ENCODE data around the gene SGK1. TPM values are rescaled to one million over a fixed set of nuclear protein-coding genes. Genes with fewer than 3 reads are reported as not detected.

The SGK1 gene
- polyA plus RNA-seq, 1 donor (not counting 4 experiments of a cell fraction or from before 2014, with no cell fraction given): 156 TPM

DNA sequence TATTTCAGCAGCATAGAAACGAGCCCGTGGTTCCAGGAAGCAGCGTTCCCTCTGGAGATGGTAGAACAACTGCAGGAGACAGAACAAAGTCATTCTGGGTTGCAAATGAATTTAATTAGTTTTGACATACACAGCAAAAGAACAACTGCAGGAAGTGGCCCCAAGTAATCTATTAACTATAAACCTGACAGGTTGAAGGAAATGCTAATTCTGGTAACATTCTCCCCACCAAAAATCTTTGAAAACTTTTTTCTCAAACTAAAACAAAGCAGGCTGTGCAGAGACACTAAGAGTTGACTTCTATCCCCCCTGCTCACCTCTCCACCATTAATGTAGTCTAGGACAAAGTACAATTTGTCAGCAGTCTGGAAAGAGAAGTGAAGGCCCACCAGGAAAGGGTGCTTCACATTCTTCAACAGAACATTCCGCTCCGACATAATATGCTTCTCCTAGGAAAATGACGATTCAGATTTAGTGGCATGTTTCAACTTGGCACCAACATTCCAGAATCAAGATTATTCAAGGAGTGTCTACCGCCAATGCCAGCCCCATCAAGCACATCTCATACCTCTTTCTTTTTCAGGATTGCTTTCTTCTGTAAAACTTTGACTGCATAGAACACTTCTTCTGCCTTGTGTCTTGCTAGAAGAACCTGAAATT lies 145.1 kb downstream of the SGK1 start:
- H3K36me3 ChIP-seq (ENCODE audit: control insufficient read depth in 2 of 2, extremely low read depth in 1 of 2, insufficient read depth in 2 of 2, low read length in 2 of 2): peaks cover 19 to 43% of the 10 kb centered on the region in 2 experiments
- no peak for DNase-seq (ENCODE audit: low read depth, low spot score)
- H3K4me3 ChIP-seq (ENCODE audit: control insufficient read depth in 2 of 3, extremely low read depth in 1 of 3, insufficient read depth in 2 of 3, low read depth in 1 of 3, low read length in 3 of 3): peak overlapping the region; percentile 77 to 98 (median 96)
- H3K9me3 ChIP-seq (ENCODE audit: control insufficient read depth, low read depth, low read length): no peaks in the 10 kb centered on the region
- peaks cover 38% of the 10 kb centered on the region for H3K79me2 ChIP-seq (ENCODE audit: control insufficient read depth, insufficient read depth, low read length)
- dilution Hi-C loops (cut with MboI; ENCODE audit: extremely low pct_ligation_motif_present, low sequenced_read_pairs): no loop called here
- peak overlapping the region; percentile 97 for H3K4me2 ChIP-seq (ENCODE audit: control insufficient read depth, extremely low read depth, insufficient read depth, low read depth, low read length)
- peaks cover 37% of the 10 kb centered on the region for H3K4me1 ChIP-seq (ENCODE audit: control insufficient read depth, extremely low read depth, insufficient read depth, low read length)
- TF ChIP-seq CTCF (optimal IDR thresholded peaks at IDR 0.05 in 1 of 3, IDR thresholded peaks at IDR 0.05 in 1 of 3, conservative IDR thresholded peaks at IDR 0.05 in 1 of 3; ENCODE audit: extremely low read depth in 1 of 3, insufficient read depth in 2 of 3, low read length in 3 of 3): no peak
- TF ChIP-seq EZH2 (IDR thresholded peaks at IDR 0.05; ENCODE audit: low read length): no peak
- no peaks in the 10 kb centered on the region for H3K9me1 ChIP-seq (ENCODE audit: control insufficient read depth, extremely low read depth, insufficient read depth, low read length)
- H3K27me3 ChIP-seq (ENCODE audit: control insufficient read depth, extremely low read depth, insufficient read depth, low read length): no peaks in the 10 kb centered on the region
- peak overlapping the region; percentile 89 for H3K9ac ChIP-seq (ENCODE audit: control insufficient read depth, extremely low read depth, insufficient read depth, low read length)
- FAIRE-seq: peak; percentile 71
- no peak overlapping the region for H2AFZ ChIP-seq (ENCODE audit: control insufficient read depth, low read length)
- H4K20me1 ChIP-seq (ENCODE audit: control insufficient read depth, extremely low read depth, insufficient read depth, low read length): peaks cover 15% of the 10 kb centered on the region
- peak overlapping the region; percentile 82 for H3K27ac ChIP-seq (ENCODE audit: control insufficient read depth, insufficient read depth, low read length)

DNA sequence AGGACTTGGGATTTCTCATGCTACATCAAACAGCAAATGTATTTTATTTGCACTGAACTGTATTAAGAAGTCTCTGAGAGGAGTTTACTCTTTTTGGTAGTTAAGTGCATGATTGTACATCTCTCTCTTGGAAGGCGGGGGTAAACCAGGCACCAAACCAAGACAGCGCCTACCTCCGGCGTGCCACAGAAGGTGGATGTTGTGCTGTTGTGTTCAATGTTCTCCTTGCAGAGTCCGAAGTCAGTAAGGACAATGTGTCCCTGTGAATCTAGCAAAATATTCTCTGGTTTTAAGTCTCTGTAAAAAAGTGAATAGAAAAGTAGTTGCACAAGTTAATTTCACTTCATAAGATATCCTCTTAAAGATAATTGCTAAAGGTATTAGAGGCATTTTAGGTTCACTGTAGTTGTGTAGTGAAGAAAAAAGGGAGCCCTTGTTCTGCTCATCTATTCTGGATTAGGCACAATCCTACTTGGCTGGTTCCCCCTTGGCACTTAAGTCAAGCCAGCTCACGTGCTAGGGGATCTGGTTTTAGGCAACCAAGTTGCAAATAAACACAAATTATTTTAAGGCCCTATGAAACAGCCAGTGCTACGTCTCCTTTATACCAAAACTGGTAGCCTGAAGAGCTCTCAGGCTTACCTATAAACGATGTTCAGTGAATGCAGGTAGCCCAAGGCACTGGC lies 145.7 kb downstream of the SGK1 start:
- Histone ChIP-seq H3K79me2 (ENCODE audit: control insufficient read depth, insufficient read depth, low read length) (peaks cover 38% of the 10 kb centered on the region), H4K20me1 (ENCODE audit: control insufficient read depth, extremely low read depth, insufficient read depth, low read length) (peaks cover 15% of the 10 kb centered on the region), H3K4me3 (ENCODE audit: control insufficient read depth in 2 of 3, extremely low read depth in 1 of 3, insufficient read depth in 2 of 3, low read depth in 1 of 3, low read length in 3 of 3) (peak overlapping the region; percentile 77 to 98 (median 96)), H3K9me3 (ENCODE audit: control insufficient read depth, low read depth, low read length) (no peaks in the 10 kb centered on the region), H2AFZ (ENCODE audit: control insufficient read depth, low read length) (no peak overlapping the region), H3K27ac (ENCODE audit: control insufficient read depth, insufficient read depth, low read length) (peak overlapping the region; percentile 82), H3K4me1 (ENCODE audit: control insufficient read depth, extremely low read depth, insufficient read depth, low read length) (peaks cover 36% of the 10 kb centered on the region), H3K9me1 (ENCODE audit: control insufficient read depth, extremely low read depth, insufficient read depth, low read length) (no peaks in the 10 kb centered on the region), H3K9ac (ENCODE audit: control insufficient read depth, extremely low read depth, insufficient read depth, low read length) (peak overlapping the region; percentile 89), H3K27me3 (ENCODE audit: control insufficient read depth, extremely low read depth, insufficient read depth, low read length) (no peaks in the 10 kb centered on the region), H3K4me2 (ENCODE audit: control insufficient read depth, extremely low read depth, insufficient read depth, low read depth, low read length) (peak overlapping the region; percentile 97), H3K36me3 (ENCODE audit: control insufficient read depth in 2 of 2, extremely low read depth in 1 of 2, insufficient read depth in 2 of 2, low read length in 2 of 2) (peaks cover 19 to 43% of the 10 kb centered on the region in 2 experiments)
- FAIRE-seq: peak; percentile 17
- TF ChIP-seq CTCF (optimal IDR thresholded peaks at IDR 0.05 in 1 of 3, IDR thresholded peaks at IDR 0.05 in 1 of 3, conservative IDR thresholded peaks at IDR 0.05 in 1 of 3; ENCODE audit: extremely low read depth in 1 of 3, insufficient read depth in 2 of 3, low read length in 3 of 3) (peak in 2 of 3 experiments; percentile 44 to 69), EZH2 (IDR thresholded peaks at IDR 0.05; ENCODE audit: low read length) (no peak)
- DNase-seq (ENCODE audit: low read depth, low spot score): no peak
- dilution Hi-C loops (cut with MboI; ENCODE audit: extremely low pct_ligation_motif_present, low sequenced_read_pairs): no loop called here

Data from keratinocyte (primary cell).